GM08714 (cell line): ENCODE results near the gene LTB.
A peak's percentile ranks its signal among the peaks of the same experiment; 100 is the strongest.

Source experiments
- H3K4me3 ChIP-seq: fragments of 200-500 bp; sonication (Bioruptor generic); 2 replicates; pipeline ENCODE4 v1.5.1; 2014; ENCODE audit warnings: mild to moderate bottlenecking, low read length, inconsistent platforms
- ZNF274 ChIP-seq: IDR thresholded peaks from 2 replicates; pipeline ENCODE4 v1.6.1; 2012; ENCODE audit warnings: mild to moderate bottlenecking, low read depth, low read length

The LTB gene

GRCh38 chr6:31582230-31582643, at the start of gene LTB:
Gene LTB, minus strand, starts transcription at chr6:31582424. Its CDS starts 7 bp downstream, at chr6:31582417.
- no peak for TF ChIP-seq ZNF274
- H3K4me3 ChIP-seq = peak within 1 kb of the TSS; percentile 71

- no peak for TF ChIP-seq ZNF274
- no peak overlapping the region for H3K4me3 ChIP-seq
These were observed 49.6 kb upstream of the LTB start for GRCh38 chr6:31631681-31632278.

GRCh38 chr6:31631209-31631608, 49.0 kb upstream of the LTB start:
- no peak for TF ChIP-seq ZNF274
- H3K4me3 ChIP-seq = no peak overlapping the region

GRCh38 chr6:31630177-31630934, 48.1 kb upstream of the LTB start:
- TF ChIP-seq ZNF274 = no peak
- H3K4me3 ChIP-seq = no peak overlapping the region

- H3K4me3 ChIP-seq = no peak overlapping the region
- no peak for TF ChIP-seq ZNF274
These were observed 46.8 kb upstream of the LTB start for GRCh38 chr6:31629014-31629413.

- no peak for TF ChIP-seq ZNF274
- no peak overlapping the region for H3K4me3 ChIP-seq
These were observed 45.6 kb upstream of the LTB start for GRCh38 chr6:31627690-31628287.

- H3K4me3 ChIP-seq = no peak overlapping the region
- no peak for TF ChIP-seq ZNF274
These were observed 44.7 kb upstream of the LTB start for GRCh38 chr6:31626952-31627351.

- TF ChIP-seq ZNF274 = no peak
- H3K4me3 ChIP-seq = no peak overlapping the region
These were observed 41.8 kb upstream of the LTB start for GRCh38 chr6:31624070-31624469.

- no peak overlapping the region; the same call in 1 of the 2 replicates for H3K4me3 ChIP-seq
- no peak for TF ChIP-seq ZNF274
These were observed 40.5 kb upstream of the LTB start for GRCh38 chr6:31622684-31623091.

- TF ChIP-seq ZNF274 = no peak
- peak overlapping the region; percentile 99 for H3K4me3 ChIP-seq
These were observed 39.8 kb upstream of the LTB start for GRCh38 chr6:31621991-31622390.

GRCh38 chr6:31621320-31621939, 39.2 kb upstream of the LTB start:
- H3K4me3 ChIP-seq = peak overlapping the region; percentile 99

GRCh38 chr6:31620586-31621319, 38.5 kb upstream of the LTB start, which contains the start of gene PRRC2A:
Gene PRRC2A, plus strand, starts transcription at chr6:31620715. Its CDS starts 2,075 bp downstream, at chr6:31622790.
- no peak for TF ChIP-seq ZNF274
- peak within 1 kb of the TSS; percentile 99 for H3K4me3 ChIP-seq

More at GRCh38 chr6:31621320-31621939, 39.2 kb upstream of the LTB start:
- TF ChIP-seq ZNF274 = no peak

- TF ChIP-seq ZNF274 = no peak
- peak overlapping the region; percentile 70 for H3K4me3 ChIP-seq
These were observed 37.8 kb upstream of the LTB start for GRCh38 chr6:31619805-31620585.
